GM19240 (cell line): ENCODE results near the gene CFAP47.
"Not testable (repeated sequence)": the region's sequence is repeated elsewhere in the genome, so short reads cannot be mapped to it uniquely, and the experiment has no call there.

Source experiments
- DNase-seq: peaks from one replicate; pipeline ENCODE4 v3.0.0; 2011; ENCODE audit warnings: low spot score; ENCODE audit not compliant: insufficient read length

The CFAP47 gene

GRCh38 chrX:36218801-36219200, 299.3 kb downstream of the CFAP47 start:
- no peak for DNase-seq

GRCh38 chrX:36234840-36235528, 315.4 kb downstream of the CFAP47 start:
- DNase-seq, result not testable (repeated sequence)

GRCh38 chrX:36241397-36241796, 321.9 kb downstream of the CFAP47 start:
- no peak for DNase-seq

- DNase-seq, result no peak
Observed at GRCh38 chrX:36266155-36266554, 346.6 kb downstream of the CFAP47 start.

- DNase-seq, result no peak
Observed at GRCh38 chrX:36310136-36310535, 390.6 kb downstream of the CFAP47 start.

GRCh38 chrX:36314303-36314702, 394.8 kb downstream of the CFAP47 start:
- DNase-seq, result no peak

GRCh38 chrX:36334572-36334971, 415.0 kb downstream of the CFAP47 start:
- DNase-seq, result no peak

- DNase-seq, result no peak
Observed at GRCh38 chrX:36336751-36337150, 417.2 kb downstream of the CFAP47 start.

GRCh38 chrX:36344301-36344700, 424.8 kb downstream of the CFAP47 start:
- DNase-seq, result no peak

GRCh38 chrX:36348509-36348908, 429.0 kb downstream of the CFAP47 start:
- DNase-seq, result no peak

- DNase-seq, result no peak
Observed at GRCh38 chrX:36357855-36358254, 438.3 kb downstream of the CFAP47 start.

- no peak for DNase-seq
Observed at GRCh38 chrX:36364262-36364661, 444.7 kb downstream of the CFAP47 start.

GRCh38 chrX:36383495-36383894, 464.0 kb downstream of the CFAP47 start:
- DNase-seq, result no peak

GRCh38 chrX:36388901-36389300, 469.4 kb downstream of the CFAP47 start:
- DNase-seq, result no peak

GRCh38 chrX:36401774-36402173, 482.2 kb downstream of the CFAP47 start:
- DNase-seq, result no peak

- DNase-seq, result no peak
Observed at GRCh38 chrX:36407836-36408235, 488.3 kb downstream of the CFAP47 start.

- DNase-seq, result no peak
Observed at GRCh38 chrX:36414056-36414455, 494.5 kb downstream of the CFAP47 start.

GRCh38 chrX:36422368-36422767, 502.8 kb downstream of the CFAP47 start:
- no peak for DNase-seq

- no peak for DNase-seq
Observed at GRCh38 chrX:36431819-36432218, 512.3 kb downstream of the CFAP47 start.

- no peak for DNase-seq
Observed at GRCh38 chrX:36434522-36434921, 515.0 kb downstream of the CFAP47 start.
